Measurements from ENCODE around the gene CLDND2. TPM values are rescaled to one million over a fixed set of nuclear protein-coding genes. Genes with fewer than 3 reads are reported as not detected.

CLDND2 gene
- total and polyA plus RNA-seq, 10 donors: 0.36 to 4.9 (median 2.5) TPM; not detected in 2

GRCh38 chr19:51367255-51367564 is 1.6 kb downstream of the CLDND2 start:
- intact Hi-C loops (cut with DNase I; ENCODE audit: low total_unique reads): no loop called here
- Histone ChIP-seq H3K36me3 (no peaks in the 10 kb centered on the region), H3K9me3 (no peaks in the 10 kb centered on the region), H3K4me3 (peak overlapping the region; percentile 51 to 95 (median 78)), H3K4me1 (peaks cover 4 to 91% (median 51%) of the 10 kb centered on the region in 6 donors), H3K27me3 (replicated peaks in 1 of 7) (no peaks in the 10 kb centered on the region), H3K27ac (peak overlapping the region; percentile 75 to 97 (median 93))
- TF ChIP-seq CTCF (IDR thresholded peaks at IDR 0.05 in 8 of 11, conservative IDR thresholded peaks at IDR 0.05 in 3 of 11) (no peak), POLR2AphosphoS5 (IDR thresholded peaks at IDR 0.05) (no peak), POLR2A (IDR thresholded peaks at IDR 0.05) (peak in 1 of 3 donors; percentile 79)
- DNase-seq: no peak
- 0 to 1% (median 1%) methylated on average over 15 of the region's 15 CpGs for WGBS, 5 donors

- DNase-seq: peak; percentile 97
- no peaks in the 10 kb centered on the region for H3K36me3 ChIP-seq
- TF ChIP-seq POLR2AphosphoS5 (IDR thresholded peaks at IDR 0.05) (peak; percentile 82 to 97 (median 96)), POLR2A (IDR thresholded peaks at IDR 0.05) (peak in 2 of 3 donors; percentile 48 to 65), CTCF (IDR thresholded peaks at IDR 0.05 in 8 of 11, conservative IDR thresholded peaks at IDR 0.05 in 3 of 11) (peak in 2 of 11 experiments; percentile 12 to 25)
- H3K9me3 ChIP-seq: no peaks in the 10 kb centered on the region
- peak overlapping the region; percentile 51 to 95 (median 78) for H3K4me3 ChIP-seq
- intact Hi-C loops (cut with DNase I; ENCODE audit: low total_unique reads): no loop called here
- H3K4me1 ChIP-seq: peaks cover 4 to 87% (median 47%) of the 10 kb centered on the region in 6 donors
- H3K27me3 ChIP-seq (replicated peaks in 1 of 7): no peaks in the 10 kb centered on the region
- WGBS, 5 donors: 0 to 1% (median 0%) methylated on average over 43 to 54 of the region's 54 CpGs
- H3K27ac ChIP-seq: peak overlapping the region; percentile 75 to 97 (median 93)
Observed at GRCh38 chr19:51366389-51367254, 2.2 kb downstream of the CLDND2 start.

- no peaks in the 10 kb centered on the region for H3K36me3 ChIP-seq
- intact Hi-C loops (cut with DNase I; ENCODE audit: low total_unique reads): no loop called here
- no peaks in the 10 kb centered on the region for H3K27me3 ChIP-seq (replicated peaks in 1 of 7)
- DNase-seq: no peak
- TF ChIP-seq CTCF (IDR thresholded peaks at IDR 0.05 in 8 of 11, conservative IDR thresholded peaks at IDR 0.05 in 3 of 11) (no peak), POLR2AphosphoS5 (IDR thresholded peaks at IDR 0.05) (peak in 1 of 3 donors; percentile 87)
- WGBS, 5 donors: 0 to 1% (median 1%) methylated on average over 15 to 27 of the region's 27 CpGs
- H3K4me3 ChIP-seq: peak within 1 kb of the TSS; percentile 51 to 95 (median 78)
- H3K9me3 ChIP-seq: no peaks in the 10 kb centered on the region
- H3K27ac ChIP-seq: peak within 1 kb of the TSS; percentile 75 to 97 (median 93)
- H3K4me1 ChIP-seq: peaks cover 4 to 80% (median 45%) of the 10 kb centered on the region in 6 donors
Observed at GRCh38 chr19:51365965-51366388, 2.8 kb downstream of the CLDND2 start, which contains the start of gene ETFB. ETFB (minus strand) TSS chr19:51366388; CDS start chr19:51366326, 62 bp downstream.

All from spleen (tissue), 11 donors.